Head of caudate nucleus (tissue), 42 donors: ENCODE results near the gene MYOG.

Experiments used
- DNase-seq, 42 donors: peaks; one replicate each; pipeline versions ENCODE4 v3.0.0 to v3.0.0-alpha.2; 2020 to 2021; ENCODE audit warnings: mixed read lengths in 7 of 42
- intact Hi-C: fragments of 100-400 bp; cut with DNase I; formaldehyde crosslinking; loops from one replicate; pipeline ENCODE4 v1.15.0; 2022

MYOG gene

DNA sequence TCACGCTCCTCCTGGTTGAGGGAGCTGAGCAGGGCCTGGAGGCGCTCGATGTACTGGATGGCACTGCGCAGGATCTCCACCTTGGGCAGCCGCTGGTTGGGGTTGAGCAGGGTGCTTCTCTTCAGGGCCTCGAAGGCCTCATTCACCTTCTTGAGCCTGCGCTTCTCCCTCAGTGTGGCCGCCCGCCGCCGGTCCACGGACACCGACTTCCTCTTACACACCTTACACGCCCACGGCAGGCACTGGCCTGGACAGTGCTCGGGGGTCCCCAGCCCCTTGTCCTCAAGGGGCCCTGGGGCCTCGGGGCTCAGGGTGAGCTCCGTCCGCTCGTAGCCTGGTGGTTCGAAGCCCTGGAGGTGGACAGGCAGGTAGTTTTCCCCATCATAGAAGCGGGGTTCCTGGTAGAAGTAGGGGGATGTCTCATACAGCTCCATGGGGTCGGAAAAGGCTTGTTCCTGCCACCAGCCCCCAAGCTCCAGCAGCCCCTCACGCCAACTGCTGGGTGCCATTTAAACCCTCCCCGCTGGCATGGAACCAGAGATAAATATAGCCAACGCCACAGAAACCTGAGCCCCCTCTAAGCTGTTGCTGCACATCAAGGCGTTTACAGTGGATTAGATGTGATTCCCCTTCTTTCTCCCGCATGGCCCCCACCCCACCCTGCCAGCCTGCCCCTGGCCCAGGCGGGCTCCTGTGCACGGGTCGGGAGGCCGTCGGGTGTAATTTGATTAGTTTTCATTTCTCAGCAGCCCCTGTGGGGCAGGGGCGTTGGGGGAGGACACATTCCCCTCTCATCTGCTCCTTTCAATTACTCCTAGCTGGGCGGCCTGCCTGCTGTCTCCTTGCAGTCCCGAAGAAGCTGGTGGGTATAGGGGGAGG is at the start of gene MYOG:
Gene MYOG, minus strand, starts transcription at position 485 of the 879 bp plus-strand sequence. Its CDS starts 51 bp downstream, at position 434.
- DNase-seq, result peak in 5 of 42 donors; percentile 2 to 31 (median 8)
- intact Hi-C loops, result no loop called here

DNA sequence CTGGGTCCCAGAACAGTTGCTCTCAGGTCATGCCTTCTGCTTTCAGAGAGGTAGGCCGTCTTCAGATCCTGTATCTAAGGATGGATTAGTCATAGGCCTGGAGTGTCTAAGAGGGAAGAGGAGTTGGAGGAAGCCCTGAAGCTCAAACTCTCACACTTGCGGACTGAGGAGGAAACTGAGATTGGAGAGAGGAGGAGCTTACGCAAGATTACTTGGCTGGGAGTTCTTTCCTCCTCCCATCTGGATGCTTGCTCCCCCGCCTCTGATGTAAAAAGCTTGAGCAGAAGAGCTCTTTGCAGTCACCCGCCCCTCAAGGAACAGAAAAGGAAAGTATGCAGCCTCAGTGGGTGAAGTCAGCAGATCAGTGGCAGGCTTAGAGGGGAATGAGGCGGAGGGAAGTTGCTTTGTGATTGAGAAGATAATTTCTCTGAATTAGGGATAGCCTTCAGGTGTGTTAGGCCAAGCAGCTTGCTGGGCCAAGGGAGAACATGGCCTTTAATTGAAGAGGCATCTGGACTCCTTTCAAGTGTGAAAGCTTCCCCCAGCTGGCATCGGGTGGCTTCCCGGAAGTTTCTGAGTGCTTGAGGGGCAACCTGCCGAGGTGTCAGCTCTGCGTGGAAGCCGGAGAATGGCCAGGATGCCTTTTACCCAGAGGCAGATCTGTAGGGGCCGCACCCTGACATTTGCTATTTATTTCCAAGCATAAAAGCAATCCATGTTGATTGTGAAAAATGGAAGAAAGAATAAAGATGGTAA is 48.3 kb upstream of the MYOG start:
- DNase-seq, result peak in 32 of 42 donors; percentile 51 to 94 (median 72)
- intact Hi-C loops, result no loop called here

DNA sequence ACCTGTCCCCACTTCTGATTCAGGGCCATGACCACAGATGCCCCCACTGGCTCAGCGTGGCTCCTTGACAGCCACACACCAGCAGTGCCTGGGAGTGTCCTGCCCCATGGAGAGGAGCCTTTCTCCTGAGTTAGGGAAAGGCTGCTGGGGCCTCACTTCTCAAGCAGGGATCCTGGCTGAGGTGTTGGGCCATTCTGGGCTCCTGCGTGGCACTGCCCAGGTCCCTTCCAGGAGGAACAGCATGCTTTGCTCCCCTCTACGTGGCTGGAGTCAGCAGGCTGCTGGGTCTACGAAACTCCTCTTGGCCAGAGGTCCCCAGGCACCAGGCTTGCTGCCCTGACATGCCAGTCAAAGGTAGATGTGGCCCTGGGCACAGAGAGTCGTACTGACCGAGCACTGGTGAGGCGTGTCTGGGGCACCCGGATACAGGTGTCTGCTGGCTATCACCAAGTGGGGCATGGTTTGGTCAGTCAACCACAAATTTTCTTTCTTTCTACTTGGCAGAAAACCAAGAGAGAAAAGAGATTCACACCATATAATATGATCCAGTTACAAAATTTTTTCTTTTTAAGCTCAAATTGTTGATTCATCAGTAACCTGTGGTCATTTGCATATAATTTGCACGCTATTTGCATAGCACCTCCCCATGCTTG is 45.9 kb upstream of the MYOG start:
- intact Hi-C loops, result no loop called here
- peak in 6 of 42 donors; percentile 13 to 46 (median 30) for DNase-seq

DNA sequence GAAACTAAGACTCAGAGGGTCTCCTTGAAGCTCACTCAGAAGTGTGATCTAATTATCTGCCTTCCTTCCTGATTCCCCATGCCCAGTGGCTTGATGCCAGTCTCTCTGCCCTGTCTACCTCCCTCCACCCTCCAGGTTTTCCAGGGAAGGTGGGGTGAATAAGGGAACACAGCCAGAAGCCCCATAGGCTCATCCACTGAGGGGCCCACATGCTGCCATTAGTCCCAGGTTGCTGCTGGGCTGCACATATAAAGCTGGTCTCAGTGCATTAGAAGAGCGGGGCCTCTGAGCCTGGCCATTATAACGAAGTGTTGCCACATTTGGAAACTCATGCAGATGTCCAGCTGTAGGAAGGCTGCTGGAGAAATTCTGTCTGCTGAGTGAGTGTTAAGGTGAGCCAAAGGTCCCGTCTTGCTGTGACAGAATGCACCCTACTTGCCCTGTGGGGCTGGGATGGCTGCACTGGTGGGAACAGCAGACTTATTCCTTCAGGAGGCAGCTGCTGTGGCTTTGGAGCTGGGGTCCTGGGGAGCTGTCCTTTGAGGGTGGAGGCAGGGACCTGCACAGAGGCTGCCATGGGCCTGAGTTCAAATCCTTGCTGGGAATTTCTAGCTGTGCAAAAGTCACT is 44.7 kb upstream of the MYOG start:
- DNase-seq, result peak in 9 of 42 donors; percentile 16 to 67 (median 40)
- intact Hi-C loops, result no loop called here

DNA sequence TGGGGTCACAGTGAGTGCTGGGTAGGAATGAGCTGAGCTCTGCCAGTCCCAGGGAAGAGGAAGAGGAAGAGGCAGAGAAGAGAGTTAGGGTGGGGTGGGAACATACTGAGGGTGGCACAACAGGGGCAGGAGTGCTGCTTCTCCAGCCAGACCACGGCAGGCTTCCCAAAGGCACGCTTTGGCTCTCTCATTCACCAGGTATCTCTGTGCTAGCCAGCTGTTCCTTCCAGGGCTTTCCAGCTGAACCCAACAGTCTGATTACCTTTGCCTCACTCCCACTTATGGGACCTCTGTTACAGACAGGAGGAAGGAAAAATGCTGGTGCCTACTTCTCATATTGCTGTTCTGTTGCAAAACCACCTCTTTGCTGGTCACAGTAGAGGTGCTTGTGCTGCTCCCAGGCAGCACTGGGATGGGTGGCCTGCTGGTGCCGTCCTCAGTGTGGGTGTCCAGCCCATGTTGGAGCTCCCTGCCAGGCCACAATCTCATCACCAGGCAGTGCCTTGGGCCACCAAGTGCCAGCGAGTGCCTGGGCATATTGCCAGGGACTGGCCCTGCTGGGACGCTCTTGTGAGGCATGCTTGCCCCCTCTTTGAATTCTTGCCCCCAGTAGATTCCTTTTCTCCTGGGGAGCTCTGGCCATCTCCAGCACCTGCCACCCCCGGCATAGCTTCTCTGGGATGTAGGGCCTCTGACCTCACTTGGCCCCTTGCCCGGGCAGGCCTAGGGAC is 43.9 kb upstream of the MYOG start:
- DNase-seq, result peak; percentile 81 to 97 (median 92)
- intact Hi-C loops, result loop anchor here (5.0 kb wide), 1 partner anchor 92 kb away; no protein-coding TSS in a partner anchor

DNA sequence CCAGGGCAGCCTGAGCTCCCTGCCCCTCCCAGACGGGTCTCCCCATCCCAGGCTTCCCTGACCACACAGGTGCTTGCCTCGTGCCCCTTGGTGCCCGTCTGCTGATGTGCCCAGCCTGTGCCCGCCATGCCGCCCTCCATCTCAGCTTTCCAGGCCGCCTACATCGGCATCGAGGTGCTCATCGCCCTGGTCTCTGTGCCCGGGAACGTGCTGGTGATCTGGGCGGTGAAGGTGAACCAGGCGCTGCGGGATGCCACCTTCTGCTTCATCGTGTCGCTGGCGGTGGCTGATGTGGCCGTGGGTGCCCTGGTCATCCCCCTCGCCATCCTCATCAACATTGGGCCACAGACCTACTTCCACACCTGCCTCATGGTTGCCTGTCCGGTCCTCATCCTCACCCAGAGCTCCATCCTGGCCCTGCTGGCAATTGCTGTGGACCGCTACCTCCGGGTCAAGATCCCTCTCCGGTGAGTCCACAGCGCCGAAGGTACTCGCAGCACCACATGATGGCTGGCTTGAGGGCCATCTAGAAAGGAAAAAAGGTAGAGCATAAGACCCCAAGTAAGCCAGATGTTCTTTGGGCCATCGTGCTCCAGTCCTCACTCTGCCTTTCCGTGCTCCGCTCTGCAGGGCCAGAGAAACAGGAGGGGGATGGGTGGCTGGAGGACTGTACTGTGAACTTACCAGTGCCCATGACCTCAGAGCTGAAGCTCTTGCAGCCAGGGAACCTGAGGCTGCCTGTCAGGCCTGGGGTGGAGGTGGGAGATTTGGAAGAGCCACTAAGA is 43.1 kb upstream of the MYOG start:
- DNase-seq, result peak in 23 of 42 donors; percentile 25 to 84 (median 65)
- intact Hi-C loops, result loop anchor here (5.0 kb wide), 1 partner anchor 92 kb away; no protein-coding TSS in a partner anchor

DNA sequence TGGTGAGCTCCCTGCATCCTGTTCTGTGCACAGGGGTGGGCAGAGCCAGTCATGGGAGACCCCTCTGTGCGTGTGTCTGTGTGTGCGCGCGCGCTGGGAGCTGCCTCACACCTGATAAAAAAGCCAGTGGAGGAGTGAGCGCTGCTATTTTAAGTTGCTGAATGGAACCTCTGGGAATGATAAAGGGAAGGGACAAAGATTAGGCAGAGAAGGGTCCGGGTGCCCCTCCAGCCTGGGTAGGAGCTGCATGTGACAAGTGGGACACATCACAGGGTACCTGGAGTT is 42.6 kb upstream of the MYOG start:
- intact Hi-C loops, result loop anchor here (5.0 kb wide), 1 partner anchor 91 kb away; no protein-coding TSS in a partner anchor
- no peak for DNase-seq

DNA sequence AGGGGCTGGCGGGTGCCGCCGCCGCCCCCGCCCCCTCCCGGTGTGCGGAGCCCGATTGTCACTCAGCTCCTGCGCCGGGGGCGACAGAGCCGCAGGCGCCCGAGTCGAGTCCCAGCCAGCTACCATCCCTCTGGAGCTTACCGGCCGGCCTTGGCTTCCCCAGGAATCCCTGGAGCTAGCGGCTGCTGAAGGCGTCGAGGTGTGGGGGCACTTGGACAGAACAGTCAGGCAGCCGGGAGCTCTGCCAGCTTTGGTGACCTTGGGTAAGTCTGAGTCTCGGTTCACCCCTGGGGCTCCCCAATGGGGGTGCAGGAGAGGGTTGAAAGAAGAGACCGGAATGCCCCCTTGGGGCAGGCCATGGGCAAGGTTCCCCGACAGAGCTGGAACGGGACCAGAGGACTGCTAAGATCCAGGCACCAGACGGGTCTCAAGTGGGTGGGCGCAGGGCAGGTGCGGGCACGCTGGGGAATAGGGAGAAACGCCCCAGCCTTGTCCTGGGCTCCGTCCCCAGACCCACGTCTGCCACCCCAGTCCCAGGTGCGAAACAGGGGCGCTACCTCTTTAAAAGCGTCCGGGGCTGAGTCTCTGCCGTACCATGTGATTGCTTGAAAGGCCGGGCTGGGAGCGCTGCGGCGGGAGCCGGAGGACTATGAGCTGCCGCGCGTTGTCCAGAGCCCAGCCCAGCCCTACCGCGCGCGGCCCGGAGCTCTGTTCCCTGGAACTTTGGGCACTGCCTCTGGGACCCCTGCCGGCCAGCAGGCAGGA is 42.0 kb upstream of the MYOG start, which contains the start of gene ADORA1:
Gene ADORA1, plus strand, starts transcription at position 61 of the 765 bp plus-strand sequence. CDS start 1,116 bp downstream, outside the sequence.
- intact Hi-C loops, result loop anchor here (5.0 kb wide), 1 partner anchor 91 kb away; no protein-coding TSS in a partner anchor
- DNase-seq, result peak; percentile 78 to 95 (median 88)

DNA sequence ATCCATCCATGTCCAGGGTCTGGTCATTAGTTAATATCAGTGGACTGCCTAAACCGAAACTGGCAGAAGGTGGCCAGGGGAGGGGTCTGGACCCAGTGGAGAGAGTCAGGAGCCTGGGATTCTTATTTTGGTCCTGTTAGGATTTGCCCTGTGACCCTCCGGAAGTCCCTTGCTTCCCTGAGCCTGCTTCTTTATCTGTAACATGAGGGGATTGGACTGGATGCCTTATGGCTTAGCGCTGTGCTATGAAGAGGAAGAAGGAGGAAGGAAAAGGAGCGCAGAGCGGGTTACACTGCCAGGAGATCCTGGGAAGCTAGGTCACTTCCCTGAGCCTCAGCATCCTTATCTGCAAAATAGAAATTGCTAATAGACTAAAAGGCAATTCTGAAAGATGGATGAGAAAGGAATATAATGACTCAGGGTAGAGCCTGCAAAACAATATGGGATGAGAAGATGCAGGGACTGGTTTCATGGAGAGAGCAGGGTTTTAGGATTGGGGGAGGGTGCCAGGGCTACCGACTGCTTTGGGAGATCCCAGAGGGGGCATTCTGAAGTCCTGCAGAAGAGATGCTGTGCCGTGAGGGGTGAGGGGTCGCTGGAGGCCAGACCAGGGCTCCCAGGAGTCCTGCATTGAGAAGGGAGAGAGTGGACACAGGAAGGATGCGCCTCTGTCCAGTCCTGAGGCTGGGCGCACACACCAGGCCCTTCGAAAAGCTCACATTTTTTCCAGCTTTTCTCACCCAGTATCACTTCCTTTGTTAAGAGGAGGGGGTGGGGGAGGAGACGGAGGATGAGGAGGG is 41.3 kb upstream of the MYOG start:
- peak in 3 of 42 donors; percentile 15 to 42 (median 25) for DNase-seq
- intact Hi-C loops, result loop anchor here (5.0 kb wide), 1 partner anchor 90 kb away; no protein-coding TSS in a partner anchor

DNA sequence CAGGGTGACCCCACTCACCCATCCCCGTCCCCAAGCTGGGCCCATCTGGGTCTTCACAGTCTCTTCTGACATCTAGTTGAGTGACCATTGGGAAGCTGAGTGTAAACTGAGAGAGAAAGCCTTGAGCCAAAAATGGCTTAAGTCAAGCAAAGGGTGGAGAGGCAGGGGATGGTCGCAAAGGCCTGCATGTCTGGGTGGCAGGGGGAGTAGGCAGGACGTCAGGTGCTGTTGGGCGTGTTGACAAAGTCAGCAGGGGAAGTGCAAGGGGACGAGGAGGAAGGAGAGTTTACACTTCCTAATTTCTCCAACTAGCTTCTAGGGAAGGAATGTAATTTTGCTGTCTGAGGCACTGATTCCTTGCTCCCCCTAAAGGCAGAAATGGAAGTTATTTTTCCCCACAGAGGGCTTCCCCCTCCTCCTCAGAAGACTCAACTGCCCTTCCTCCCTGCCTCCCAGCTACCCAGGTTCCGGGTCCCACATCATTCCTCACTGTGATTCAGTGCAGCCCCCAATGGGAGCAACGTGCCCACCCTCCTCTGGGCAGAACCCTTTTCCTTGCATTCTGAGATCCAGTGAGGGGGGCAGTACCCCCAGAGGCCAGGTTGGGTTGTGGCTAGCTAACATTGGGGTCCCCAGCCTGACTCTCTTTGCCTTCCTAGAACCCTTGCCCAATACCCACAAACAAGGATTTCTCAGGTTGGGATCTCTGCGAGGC is 40.5 kb upstream of the MYOG start:
- intact Hi-C loops, result loop anchor here (5.0 kb wide), 1 partner anchor 89 kb away; no protein-coding TSS in a partner anchor
- peak in 5 of 42 donors; percentile 30 to 63 (median 44) for DNase-seq

DNA sequence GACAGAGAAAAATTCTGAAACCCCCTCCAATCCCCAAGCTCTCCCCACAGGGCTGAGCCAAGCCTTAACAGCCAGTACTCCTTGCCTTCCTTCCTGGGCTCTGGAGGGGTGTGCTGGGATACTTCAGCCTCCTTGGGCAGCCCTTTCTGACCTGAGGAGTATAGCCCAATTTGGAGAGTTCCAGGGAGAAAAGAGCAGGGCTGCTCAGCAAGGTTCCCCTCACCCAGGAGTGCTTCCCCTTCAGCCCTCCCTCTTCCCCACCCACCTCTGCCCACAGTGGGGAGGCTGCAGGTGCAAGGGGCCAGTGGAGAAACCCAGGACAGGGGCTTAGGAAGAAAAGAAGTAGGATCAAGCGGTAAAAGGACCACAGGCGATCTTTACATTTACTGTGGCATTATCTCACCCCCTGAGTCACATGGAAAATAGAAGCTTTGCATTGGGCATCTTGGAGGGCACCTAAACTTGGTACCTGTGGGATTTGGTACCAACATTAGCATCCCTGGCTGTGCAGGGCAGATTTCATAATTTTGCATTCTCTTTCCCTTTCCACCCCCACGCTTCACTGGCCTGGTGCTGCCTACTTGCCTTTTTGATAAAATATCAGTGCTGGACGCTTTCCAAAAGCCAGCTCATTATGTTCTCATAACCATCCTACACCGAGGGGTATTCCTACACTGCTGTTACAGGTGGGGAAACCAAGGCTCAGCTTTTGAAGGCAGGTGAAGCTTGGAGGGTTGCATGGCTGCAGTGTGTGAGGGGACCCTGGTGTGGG is 38.9 kb upstream of the MYOG start:
- intact Hi-C loops, result loop anchor here (5.0 kb wide), 1 partner anchor 87 kb away; no protein-coding TSS in a partner anchor
- peak in 1 of 42 donors; percentile 13 for DNase-seq

DNA sequence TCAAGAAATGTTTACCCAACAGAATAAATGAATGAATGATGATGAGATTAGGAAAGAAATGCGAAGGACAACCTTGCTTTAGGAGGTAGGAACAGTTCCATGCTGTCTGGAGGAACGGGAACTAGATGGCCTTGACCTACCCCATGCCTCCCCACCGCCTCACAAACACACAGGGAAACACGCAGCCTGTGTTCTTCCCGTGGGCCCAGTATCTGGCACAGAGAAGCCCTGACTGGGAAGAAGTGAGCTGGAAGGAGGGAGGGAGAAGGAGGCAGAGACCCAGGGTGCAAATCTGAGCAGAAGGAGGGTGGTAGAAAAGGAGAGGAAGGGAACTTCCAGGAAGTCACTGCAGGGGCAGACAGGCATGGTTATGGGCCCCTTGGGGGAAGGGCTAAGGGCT is 38.2 kb upstream of the MYOG start:
- peak in 2 of 42 donors; percentile 7 to 14 for DNase-seq
- intact Hi-C loops, result no loop called here

DNA sequence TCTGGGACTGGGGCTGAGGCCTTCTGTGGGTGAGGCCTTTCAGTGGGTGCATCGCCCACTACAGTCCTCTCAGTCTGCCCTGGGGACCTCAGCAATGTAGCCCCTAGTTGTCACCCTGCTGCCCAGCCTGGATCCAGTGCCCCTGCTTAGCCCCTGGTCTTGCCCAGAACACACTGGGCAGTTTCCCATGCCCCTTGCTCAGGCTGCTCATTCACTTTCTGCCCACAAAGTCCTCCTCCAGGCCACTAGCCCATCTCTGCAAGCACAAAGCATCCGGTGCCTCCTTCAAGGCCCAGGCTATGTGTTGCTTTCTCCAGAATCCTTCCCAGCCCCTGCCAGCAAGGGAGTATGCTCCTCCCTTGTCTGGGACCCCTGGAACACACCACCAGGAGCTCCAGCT is 36.3 kb upstream of the MYOG start:
- DNase-seq, result peak in 1 of 42 donors; percentile 11
- intact Hi-C loops, result no loop called here
